ENCODE data around the gene CWC27. TPM values are rescaled to one million over a fixed set of nuclear protein-coding genes. Genes with fewer than 3 reads are reported as not detected.

Gene CWC27
- total RNA-seq, 1 donor from 2014 or later, result 16.3 TPM

- Histone ChIP-seq H3K27me3 (no peaks in the 10 kb centered on the region), H3K4me3 (no peak overlapping the region), H3K9me3 (no peaks in the 10 kb centered on the region), H3K36me3 (no peaks in the 10 kb centered on the region), H3K4me1 (no peaks in the 10 kb centered on the region), H3K27ac (no peak overlapping the region)
- intact Hi-C loops (cut with DNase I), result no loop called here
- TF ChIP-seq, protein P1, sequence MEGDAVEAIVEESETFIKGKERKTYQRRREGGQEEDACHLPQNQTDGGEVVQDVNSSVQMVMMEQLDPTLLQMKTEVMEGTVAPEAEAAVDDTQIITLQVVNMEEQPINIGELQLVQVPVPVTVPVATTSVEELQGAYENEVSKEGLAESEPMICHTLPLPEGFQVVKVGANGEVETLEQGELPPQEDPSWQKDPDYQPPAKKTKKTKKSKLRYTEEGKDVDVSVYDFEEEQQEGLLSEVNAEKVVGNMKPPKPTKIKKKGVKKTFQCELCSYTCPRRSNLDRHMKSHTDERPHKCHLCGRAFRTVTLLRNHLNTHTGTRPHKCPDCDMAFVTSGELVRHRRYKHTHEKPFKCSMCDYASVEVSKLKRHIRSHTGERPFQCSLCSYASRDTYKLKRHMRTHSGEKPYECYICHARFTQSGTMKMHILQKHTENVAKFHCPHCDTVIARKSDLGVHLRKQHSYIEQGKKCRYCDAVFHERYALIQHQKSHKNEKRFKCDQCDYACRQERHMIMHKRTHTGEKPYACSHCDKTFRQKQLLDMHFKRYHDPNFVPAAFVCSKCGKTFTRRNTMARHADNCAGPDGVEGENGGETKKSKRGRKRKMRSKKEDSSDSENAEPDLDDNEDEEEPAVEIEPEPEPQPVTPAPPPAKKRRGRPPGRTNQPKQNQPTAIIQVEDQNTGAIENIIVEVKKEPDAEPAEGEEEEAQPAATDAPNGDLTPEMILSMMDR (IDR thresholded peaks at IDR 0.05), result no peak
- DNase-seq, result no peak
- ATAC-seq, result no peak
These were observed 100.7 kb downstream of the CWC27 start for GRCh38 chr5:64869419-64869818.

- Histone ChIP-seq H3K9me3 (no peaks in the 10 kb centered on the region), H3K27ac (no peak overlapping the region), H3K4me1 (no peaks in the 10 kb centered on the region), H3K4me3 (no peak overlapping the region), H3K36me3 (no peaks in the 10 kb centered on the region), H3K27me3 (no peaks in the 10 kb centered on the region)
- no peak for DNase-seq
- intact Hi-C loops (cut with DNase I), result no loop called here
- TF ChIP-seq, protein P1 (IDR thresholded peaks at IDR 0.05), result no peak
- ATAC-seq, result no peak
These were observed 103.3 kb downstream of the CWC27 start for GRCh38 chr5:64872044-64872443.

- TF ChIP-seq, protein P1 (IDR thresholded peaks at IDR 0.05), result no peak
- no peaks in the 10 kb centered on the region for H3K9me3 ChIP-seq
- DNase-seq (no peak), ATAC-seq (no peak)
- intact Hi-C loops (cut with DNase I), result no loop called here
- H3K27ac ChIP-seq, result no peak overlapping the region
- H3K36me3 ChIP-seq, result no peaks in the 10 kb centered on the region
- H3K27me3 ChIP-seq, result no peaks in the 10 kb centered on the region
- no peak overlapping the region for H3K4me3 ChIP-seq
- H3K4me1 ChIP-seq, result no peaks in the 10 kb centered on the region
These were observed 104.7 kb downstream of the CWC27 start for GRCh38 chr5:64873441-64873840.

DNA sequence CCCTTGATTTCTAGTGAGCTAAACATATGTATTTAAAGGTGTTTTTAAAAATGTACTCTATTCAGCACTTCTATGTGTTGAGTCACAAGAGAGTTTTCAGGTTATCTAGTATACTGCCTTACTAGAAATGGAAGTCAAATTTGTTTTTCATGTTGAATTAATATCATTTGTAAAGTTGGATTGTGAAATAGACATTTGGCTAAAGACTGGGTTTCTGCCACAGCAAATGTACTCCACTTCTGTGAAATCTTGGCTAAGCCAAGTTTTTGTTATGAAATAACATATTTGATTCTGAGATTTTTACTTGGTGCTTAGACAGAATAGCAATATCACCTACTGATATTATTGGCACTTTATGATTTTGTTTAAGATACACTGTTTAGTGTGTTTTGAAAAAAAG is 106.0 kb downstream of the CWC27 start:
- ATAC-seq (no peak), DNase-seq (no peak)
- H3K9me3 ChIP-seq, result no peaks in the 10 kb centered on the region
- TF ChIP-seq, protein P1 (IDR thresholded peaks at IDR 0.05), result no peak
- H3K27me3 ChIP-seq, result no peaks in the 10 kb centered on the region
- H3K27ac ChIP-seq, result no peak overlapping the region
- intact Hi-C loops (cut with DNase I), result no loop called here
- no peaks in the 10 kb centered on the region for H3K4me1 ChIP-seq
- H3K36me3 ChIP-seq, result no peaks in the 10 kb centered on the region
- H3K4me3 ChIP-seq, result no peak overlapping the region

DNA sequence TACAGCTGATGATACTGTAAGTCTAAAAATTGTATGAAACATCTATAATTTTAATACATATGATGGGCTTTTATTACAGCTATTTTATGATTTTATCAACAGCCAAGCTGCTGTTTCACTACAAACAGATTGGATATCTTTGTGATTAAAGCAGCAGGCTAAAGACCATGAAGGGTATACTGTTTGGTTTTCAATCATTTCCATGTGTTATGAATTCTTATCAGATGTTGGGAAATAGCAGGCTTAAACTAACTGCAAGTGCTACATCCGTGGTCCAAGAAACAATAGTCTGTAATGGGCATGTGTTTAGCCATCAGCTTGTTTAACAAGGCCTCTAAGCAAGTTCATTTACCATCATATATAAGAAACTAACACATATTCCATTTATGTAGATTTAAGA is 107.5 kb downstream of the CWC27 start:
- TF ChIP-seq, protein P1 (IDR thresholded peaks at IDR 0.05), result no peak
- Histone ChIP-seq H3K4me1 (no peaks in the 10 kb centered on the region), H3K27ac (no peak overlapping the region), H3K27me3 (no peaks in the 10 kb centered on the region), H3K9me3 (no peaks in the 10 kb centered on the region), H3K36me3 (no peaks in the 10 kb centered on the region), H3K4me3 (no peak overlapping the region)
- intact Hi-C loops (cut with DNase I), result no loop called here
- ATAC-seq (no peak), DNase-seq (no peak)

DNA sequence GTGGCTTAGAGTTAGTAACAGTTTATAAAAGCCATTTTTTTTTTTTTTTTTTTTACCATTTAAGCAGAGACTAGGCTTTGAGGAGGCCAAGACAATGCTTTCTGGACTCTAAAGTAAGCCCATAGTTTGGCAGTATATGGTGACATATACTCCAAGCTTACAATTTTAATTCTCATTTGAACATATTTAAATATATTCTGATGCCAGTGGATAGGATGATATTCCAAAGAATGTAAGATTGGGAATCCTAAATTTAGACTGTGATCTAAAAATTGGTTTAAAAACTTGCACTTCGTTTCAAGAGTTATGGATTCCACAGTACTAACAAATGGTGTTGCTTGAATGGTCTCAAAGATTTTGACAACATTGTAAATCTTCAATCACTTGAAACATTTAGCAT is 112.1 kb downstream of the CWC27 start:
- no peaks in the 10 kb centered on the region for H3K4me1 ChIP-seq
- no peak overlapping the region for H3K4me3 ChIP-seq
- DNase-seq (no peak), ATAC-seq (no peak)
- intact Hi-C loops (cut with DNase I), result no loop called here
- no peaks in the 10 kb centered on the region for H3K36me3 ChIP-seq
- H3K27me3 ChIP-seq, result no peaks in the 10 kb centered on the region
- H3K9me3 ChIP-seq, result no peaks in the 10 kb centered on the region
- TF ChIP-seq, protein P1 (IDR thresholded peaks at IDR 0.05), result no peak
- H3K27ac ChIP-seq, result no peak overlapping the region
